ENCODE measurements around the gene NPC1. TPM values are rescaled to one million over a fixed set of nuclear protein-coding genes. Genes with fewer than 3 reads are reported as not detected.

NPC1 gene
- total RNA-seq, 1 experiment from 2014 or later, result 38.3 TPM

- no peaks in the 10 kb centered on the region for H3K36me3 Mint-ChIP-seq
- no peak overlapping the region for H3K4me3 Mint-ChIP-seq
- no peak for DNase-seq (ENCODE audit: low spot score)
- H3K9me3 Mint-ChIP-seq, result no peaks in the 10 kb centered on the region
- H3K27me3 Mint-ChIP-seq (ENCODE audit: low read depth), result no peaks in the 10 kb centered on the region; the same call in 1 of the 2 replicates
- no peak for ATAC-seq
- ChIA-PET CTCF (no interaction called here), POLR2A (no interaction called here)
- H3K4me1 Mint-ChIP-seq, result no peaks in the 10 kb centered on the region
- TF ChIP-seq CREB1 (CRISPR knock-in tag; IDR thresholded peaks at IDR 0.05), result no peak
- TF ChIP-seq CTCF (IDR thresholded peaks at IDR 0.05), result no peak
- TF ChIP-seq ATF3 (CRISPR knock-in tag; conservative IDR thresholded peaks at IDR 0.05), result no peak
- TF ChIP-seq ESRRA (CRISPR knock-in tag; IDR thresholded peaks at IDR 0.05; ENCODE audit: borderline replicate concordance), result no peak
- no peak for TF ChIP-seq PRDM15 (CRISPR knock-in tag; IDR thresholded peaks at IDR 0.05)
- no peak for TF ChIP-seq ZNF232 (CRISPR knock-in tag; IDR thresholded peaks at IDR 0.05)
- no peak for TF ChIP-seq EMX1 (CRISPR knock-in tag; IDR thresholded peaks at IDR 0.05)
- TF ChIP-seq TEAD1 (CRISPR knock-in tag; IDR thresholded peaks at IDR 0.05), result no peak
- no peak overlapping the region for H3K27ac Mint-ChIP-seq
These were observed 26.3 kb upstream of the NPC1 start for GRCh38 chr18:23612434-23613090.

GRCh38 chr18:23609390-23610023, 23.2 kb upstream of the NPC1 start:
- H3K27me3 Mint-ChIP-seq (ENCODE audit: low read depth), result no peaks in the 10 kb centered on the region; the same call in 1 of the 2 replicates
- H3K9me3 Mint-ChIP-seq, result no peaks in the 10 kb centered on the region
- ChIA-PET POLR2A (no interaction called here), CTCF (no interaction called here)
- H3K27ac Mint-ChIP-seq, result no peak overlapping the region
- TF ChIP-seq NR2C2 (CRISPR knock-in tag; IDR thresholded peaks at IDR 0.05) (no peak), ZNF138 (CRISPR knock-in tag; conservative IDR thresholded peaks at IDR 0.05) (no peak), ZNF396 (CRISPR knock-in tag; IDR thresholded peaks at IDR 0.05; ENCODE audit: borderline replicate concordance) (no peak)
- no peaks in the 10 kb centered on the region for H3K36me3 Mint-ChIP-seq
- no peak overlapping the region for H3K4me3 Mint-ChIP-seq
- no peaks in the 10 kb centered on the region for H3K4me1 Mint-ChIP-seq
- ATAC-seq (no peak), DNase-seq (ENCODE audit: low spot score) (no peak)

- Mint-ChIP-seq H3K4me3 (no peak overlapping the region), H3K9me3 (no peaks in the 10 kb centered on the region), H3K27me3 (ENCODE audit: low read depth) (no peaks in the 10 kb centered on the region; the same call in 1 of the 2 replicates), H3K4me1 (no peaks in the 10 kb centered on the region), H3K36me3 (no peaks in the 10 kb centered on the region), H3K27ac (no peak overlapping the region)
- POLR2A ChIA-PET, result no interaction called here
- DNase-seq (ENCODE audit: low spot score), result no peak
- CTCF ChIA-PET, result interaction anchor here (1.1 to 2.1 kb wide), 2 partner anchors 10 to 14 kb away, joined by 3 to 7 read pairs; no protein-coding TSS in a partner anchor
- no peak for ATAC-seq
- no peak for TF ChIP-seq SMAD3 (CRISPR knock-in tag; IDR thresholded peaks at IDR 0.05; ENCODE audit: borderline replicate concordance)
- TF ChIP-seq NR2C2 (CRISPR knock-in tag; IDR thresholded peaks at IDR 0.05), result no peak
- no peak for TF ChIP-seq ESRRA (CRISPR knock-in tag; IDR thresholded peaks at IDR 0.05; ENCODE audit: borderline replicate concordance)
- TF ChIP-seq ZNF532 (CRISPR knock-in tag; IDR thresholded peaks at IDR 0.05; ENCODE audit: borderline replicate concordance), result no peak
- no peak for TF ChIP-seq MYBL2 (CRISPR knock-in tag; IDR thresholded peaks at IDR 0.05)
- no peak for TF ChIP-seq E2F1 (CRISPR knock-in tag; IDR thresholded peaks at IDR 0.05)
- TF ChIP-seq CBFB (CRISPR knock-in tag; IDR thresholded peaks at IDR 0.05; ENCODE audit: low read depth), result no peak
- no peak for TF ChIP-seq FOXK1 (CRISPR knock-in tag; IDR thresholded peaks at IDR 0.05)
- no peak for TF ChIP-seq FOXP4 (CRISPR knock-in tag; IDR thresholded peaks at IDR 0.05)
These were observed 21.9 kb upstream of the NPC1 start for GRCh38 chr18:23608211-23608610.
